ENCODE data around the gene AP1B1.

- no peak for TF ChIP-seq CTCF (conservative IDR thresholded peaks at IDR 0.05 in 1 of 2, IDR thresholded peaks at IDR 0.05 in 1 of 2; ENCODE audit: extremely low read depth in 1 of 2, insufficient read depth in 1 of 2, low read depth in 1 of 2, low read length in 2 of 2)
- TF ChIP-seq EZH2 (IDR thresholded peaks at IDR 0.05; ENCODE audit: borderline replicate concordance, low read length), result no peak
These were observed 2.6 kb downstream of the AP1B1 start for GRCh38 chr22:29385748-29386147.

All from mammary epithelial cell (primary cell).